GM13976 (cell line): ENCODE measurements around the gene ROMO1.

Experiments
- DNase-seq: peaks from one replicate; pipeline ENCODE4 v3.0.0; 2012; ENCODE audit warnings: low spot score
- CTCF ChIP-seq: IDR thresholded peaks from 2 replicates; pipeline ENCODE4 v1.5.1; 2012; ENCODE audit warnings: borderline replicate concordance, mild to moderate bottlenecking; ENCODE audit not compliant: insufficient read depth; ENCODE audit errors: extremely low read depth, missing control alignments, control extremely low read depth
- in situ Hi-C: fragments of 300-500 bp; cut with MboI; formaldehyde crosslinking; loops from one replicate; pipeline ENCODE4 v1.12.0; 2022; ENCODE audit warnings: low sequenced_read_pairs, mixed read lengths, inconsistent platforms; ENCODE audit not compliant: unreplicated experiment

Gene ROMO1

GRCh38 chr20:35726842-35727711, 27.9 kb downstream of the ROMO1 start:
- no peak for TF ChIP-seq CTCF
- DNase-seq: no peak
- in situ Hi-C loops: no loop called here

GRCh38 chr20:35729283-35729807, 30.1 kb downstream of the ROMO1 start:
- no peak for DNase-seq
- in situ Hi-C loops: no loop called here
- TF ChIP-seq CTCF: no peak

DNA sequence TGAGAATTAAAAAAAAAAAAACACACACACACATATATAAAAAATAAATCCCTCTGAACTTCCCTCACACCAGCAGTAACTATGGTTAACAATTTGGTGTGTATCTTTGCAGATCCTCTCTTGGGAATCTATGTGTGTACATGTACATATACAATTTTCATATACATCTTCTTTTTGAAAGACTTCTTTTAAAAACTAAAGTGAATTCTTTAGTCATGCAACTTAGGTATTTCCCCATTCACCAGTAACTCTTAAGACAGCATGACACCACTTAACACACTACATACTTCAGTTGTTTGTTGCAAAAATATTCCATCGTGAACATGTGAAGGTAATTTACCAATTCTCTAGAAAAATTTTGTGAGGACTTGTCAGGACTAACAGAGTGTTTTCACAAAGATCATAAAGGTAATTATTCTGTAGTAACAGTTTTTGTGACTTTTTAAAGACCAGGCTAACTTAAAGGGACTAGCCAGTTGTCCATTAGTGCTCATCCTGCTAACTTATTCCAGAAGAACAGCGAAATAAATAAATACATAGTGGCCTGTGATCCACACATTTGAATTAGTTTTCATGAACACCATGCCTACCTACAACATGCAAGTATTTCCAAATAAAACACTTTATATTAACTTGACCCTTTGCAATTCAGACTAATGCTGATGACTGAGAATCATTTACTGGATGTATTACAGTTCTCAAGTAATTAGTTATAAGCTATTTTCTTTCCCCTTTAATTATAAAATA, 30.8 kb downstream of the ROMO1 start:
- no peak for TF ChIP-seq CTCF
- no peak for DNase-seq
- in situ Hi-C loops: no loop called here

- no peak for TF ChIP-seq CTCF
Observed at GRCh38 chr20:35730583-35731468, 31.6 kb downstream of the ROMO1 start.

GRCh38 chr20:35731469-35731788, 32.2 kb downstream of the ROMO1 start:
- DNase-seq: no peak
- TF ChIP-seq CTCF: no peak
- in situ Hi-C loops: no loop called here

More at GRCh38 chr20:35730583-35731468, 31.6 kb downstream of the ROMO1 start:
- DNase-seq: no peak
- in situ Hi-C loops: no loop called here
